K562 (cell line): Measurements from ENCODE around the gene AMBRA1. TPM values are rescaled to one million over a fixed set of nuclear protein-coding genes. Genes with fewer than 3 reads are reported as not detected.

ENCODE experiments used
- ARID1B ChIP-seq: fragments of 450-650 bp; IDR thresholded peaks from 2 replicates; pipeline ENCODE4 v1.6.1; 2016; ENCODE audit warnings: antibody characterized with exemption, mild to moderate bottlenecking, inconsistent platforms
- ARNT ChIP-seq, 2 experiments: fragments of 450-650 bp; IDR thresholded peaks; 2 replicates each; pipeline ENCODE4 v1.6.1; 2016; ENCODE audit warnings: mild to moderate bottlenecking in 1 of 2
- ATF1 ChIP-seq, 2 experiments: fragments of 450-650 bp in 1 of 2; IDR thresholded peaks; 2 replicates each; pipeline ENCODE4 v1.6.1; 2016; ENCODE audit warnings: missing compliant biosample characterization in 1 of 2, missing genetic modification characterization in 1 of 2
- ATF7 ChIP-seq: fragments of 450-650 bp; IDR thresholded peaks from 2 replicates; pipeline ENCODE4 v1.7.1; 2014; ENCODE audit warnings: mild to moderate bottlenecking, moderate library complexity
- BCOR ChIP-seq: fragments of 450-650 bp; IDR thresholded peaks from 2 replicates; pipeline ENCODE4 v1.6.1; 2016
- CEBPB ChIP-seq: fragments of 450-650 bp; IDR thresholded peaks from 2 replicates; pipeline ENCODE4 v1.6.1; 2016; ENCODE audit warnings: missing genetic modification characterization, missing compliant biosample characterization
- CREBBP ChIP-seq: IDR thresholded peaks from one replicate; pipeline ENCODE4 v1.6.1; 2012; ENCODE audit warnings: low read depth, mild to moderate bottlenecking, control low read depth, inconsistent platforms, low read length
- FOSL1 ChIP-seq: fragments of 200-800 bp; sonication (Bioruptor generic); conservative IDR thresholded peaks from 2 replicates; pipeline ENCODE4 v1.6.1; 2016; ENCODE audit warnings: missing genetic modification characterization, missing compliant biosample characterization
- FOXK1 ChIP-seq: sonication (generic); formaldehyde crosslinking; IDR thresholded peaks from 2 replicates; pipeline ENCODE4 v1.8.0; 2022; ENCODE audit warnings: missing genetic modification reagents, mild to moderate bottlenecking, borderline replicate concordance
- HLTF ChIP-seq: fragments of 450-650 bp; IDR thresholded peaks from 2 replicates; pipeline ENCODE4 v1.6.1; 2016
- JUND ChIP-seq, 2 experiments: IDR thresholded peaks; 2 replicates in 1 of 2; 3 replicates in 1 of 2; pipeline ENCODE4 v1.6.1; 2011; ENCODE audit warnings: borderline replicate concordance in 2 of 2, low read depth in 2 of 2, low read length in 2 of 2, improper control_type of control experiment in 1 of 2, missing biosample characterization in 1 of 2, missing genetic modification characterization in 1 of 2, missing genetic modification reagents in 1 of 2
- MTA3 ChIP-seq: fragments of 450-650 bp; formaldehyde crosslinking; IDR thresholded peaks from 2 replicates; pipeline ENCODE4 v1.6.1; 2017; ENCODE audit warnings: mild to moderate bottlenecking, borderline replicate concordance
- RHOXF2B ChIP-seq: fragments of 250-450 bp; sonication (Bioruptor Pico); conservative IDR thresholded peaks from 2 replicates; pipeline ENCODE4 v1.5.1; 2021
- SMARCA4 ChIP-seq: fragments of 450-650 bp; IDR thresholded peaks from 2 replicates; pipeline ENCODE4 v1.6.1; 2016
- TCF7 ChIP-seq: sonication (generic); IDR thresholded peaks from 2 replicates; pipeline ENCODE4 v1.6.1; 2016; ENCODE audit warnings: antibody characterized with exemption, borderline replicate concordance
- THAP7 ChIP-seq: fragments of 250-450 bp; sonication (Bioruptor Pico); IDR thresholded peaks from 2 replicates; pipeline ENCODE4 v1.5.0; 2021
- ZNF583 ChIP-seq: fragments of 250-450 bp; sonication (Bioruptor Pico); IDR thresholded peaks from 2 replicates; pipeline ENCODE4 v1.4.0; 2020
- ZNF699 ChIP-seq: fragments of 250-450 bp; sonication (Bioruptor Pico); IDR thresholded peaks from 2 replicates; pipeline ENCODE4 v1.8.0; 2021; ENCODE audit warnings: mild to moderate bottlenecking, moderate library complexity; ENCODE audit not compliant: insufficient replicate concordance
- ZNF785 ChIP-seq: fragments of 250-450 bp; sonication (Bioruptor Pico); IDR thresholded peaks from 2 replicates; pipeline ENCODE4 v1.4.0; 2020; ENCODE audit warnings: mild to moderate bottlenecking
- polyA plus RNA-seq, 8 experiments: library from polyadenylated mRNA; depleted of rRNA in 4 of 8; stranded (reverse) in 5 of 8; unstranded in 3 of 8; fragments of >200 nt; fragmentation: Nextera tagmentation in 2 of 8; fragmentation: Illumina TruSeq in 1 of 8; extraction: Ambion mirVana in 2 of 8; extraction: Trizol in 1 of 8; gene quantifications; 2 replicates each; pipeline versions ENCODE4 v1.2.1 to v1.2.3, GENCODE V29; 2011 to 2014; ENCODE audit warnings: inconsistent platforms in 1 of 8, missing spikeins in 1 of 8
- total RNA-seq, 7 experiments: library from RNA; depleted of rRNA in 6 of 7; stranded (reverse); fragments of >200 nt in 6 of 7; fragmentation: Illumina TruSeq in 2 of 7; extraction: Trizol in 2 of 7; gene quantifications; 2 replicates each; pipeline versions ENCODE4 v1.2.1 to v1.2.3, GENCODE V29; 2011 to 2021; ENCODE audit warnings: low replicate concordance in 1 of 7
- TF ChIP-seq, protein P1 (sequence below): fragments of 450-650 bp; IDR thresholded peaks from 2 replicates; pipeline ENCODE4 v1.6.1; 2016; ENCODE audit warnings: missing biosample characterization, missing genetic modification characterization
- TF ChIP-seq, protein P2 (sequence below): sonication (generic); IDR thresholded peaks from 2 replicates; pipeline ENCODE4 v1.6.1; 2016
- TF ChIP-seq, protein P3 (sequence below), 2 experiments: fragments of 450-650 bp; conservative IDR thresholded peaks; 2 replicates each; pipeline ENCODE4 v1.6.1; 2017; ENCODE audit warnings: mild to moderate bottlenecking in 2 of 2, moderate library complexity in 2 of 2
- TF ChIP-seq, protein P4 (sequence below): fragments of 450-650 bp; IDR thresholded peaks from 2 replicates; pipeline ENCODE4 v1.6.1; 2017; ENCODE audit warnings: antibody characterized with exemption

AMBRA1 gene
- total and polyA plus RNA-seq, 9 of the 15 experiments (the other 6 are each of a cell fraction or from before 2014, with no cell fraction given), result 0.15 to 24.5 (median 13.0) TPM

DNA sequence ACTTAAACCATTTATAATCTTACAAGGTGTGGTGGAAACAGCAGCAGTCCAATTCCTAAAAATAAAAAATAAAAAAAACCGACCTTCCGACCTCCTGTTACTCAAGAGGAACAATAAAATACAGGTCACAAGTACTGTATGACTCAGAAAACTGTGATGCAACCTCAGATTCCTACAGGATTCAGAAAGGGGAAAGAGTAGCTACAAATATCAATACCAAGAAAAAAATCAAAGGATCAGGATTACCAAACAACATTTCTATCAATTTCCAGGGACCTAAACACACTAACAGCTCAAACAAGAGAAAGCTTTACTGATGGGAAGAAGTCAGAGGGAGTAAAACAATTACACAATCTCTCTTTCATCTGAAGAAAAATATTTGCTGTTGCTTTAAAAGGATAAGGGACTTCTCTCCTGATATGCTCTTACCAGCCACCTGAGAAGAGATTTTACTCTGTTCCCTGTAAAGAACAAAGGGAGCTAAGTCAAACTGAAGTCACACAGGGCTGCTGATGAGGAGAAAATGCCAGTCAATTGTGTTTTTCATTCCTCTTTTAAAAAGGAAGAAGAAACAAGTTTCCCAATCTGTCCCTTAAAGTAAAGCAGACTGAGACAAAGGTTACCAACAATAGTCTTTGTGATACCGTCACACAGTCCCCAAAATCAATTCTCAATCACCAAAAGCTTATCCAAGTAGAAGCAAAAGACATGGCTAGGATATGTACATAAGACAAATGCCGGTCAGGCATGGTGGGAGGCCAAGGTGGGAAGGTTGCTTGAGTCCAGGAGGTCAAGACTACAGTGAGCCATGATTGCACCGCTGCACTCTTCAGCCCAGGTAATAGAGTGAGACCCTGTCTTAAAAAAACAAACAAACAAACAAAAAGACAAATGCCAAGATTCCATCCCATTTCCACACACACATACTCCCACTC lies 39.3 kb downstream of the AMBRA1 start (continued):
- TF ChIP-seq CREBBP, result no peak
- no peak for TF ChIP-seq MTA3
- TF ChIP-seq, protein P1, sequence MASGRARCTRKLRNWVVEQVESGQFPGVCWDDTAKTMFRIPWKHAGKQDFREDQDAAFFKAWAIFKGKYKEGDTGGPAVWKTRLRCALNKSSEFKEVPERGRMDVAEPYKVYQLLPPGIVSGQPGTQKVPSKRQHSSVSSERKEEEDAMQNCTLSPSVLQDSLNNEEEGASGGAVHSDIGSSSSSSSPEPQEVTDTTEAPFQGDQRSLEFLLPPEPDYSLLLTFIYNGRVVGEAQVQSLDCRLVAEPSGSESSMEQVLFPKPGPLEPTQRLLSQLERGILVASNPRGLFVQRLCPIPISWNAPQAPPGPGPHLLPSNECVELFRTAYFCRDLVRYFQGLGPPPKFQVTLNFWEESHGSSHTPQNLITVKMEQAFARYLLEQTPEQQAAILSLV (tag), result peak; percentile 65; the same call in 1 of the 2 replicates
- peak; percentile 97 for TF ChIP-seq CEBPB (tag)
- peak; percentile 84 for TF ChIP-seq ARID1B
- no peak for TF ChIP-seq ZNF699 (CRISPR knock-in tag)
- TF ChIP-seq FOXK1 (CRISPR knock-in tag), result no peak
- peak; percentile 79 for TF ChIP-seq ATF7
- TF ChIP-seq BCOR, result no peak
- no peak for TF ChIP-seq RHOXF2B (CRISPR knock-in tag)
- peak in 1 of 2 experiments; percentile 52; a peak in 1 of 4 replicates for TF ChIP-seq ARNT (IDR thresholded peaks at IDR 0.05)
- TF ChIP-seq, protein P2, sequence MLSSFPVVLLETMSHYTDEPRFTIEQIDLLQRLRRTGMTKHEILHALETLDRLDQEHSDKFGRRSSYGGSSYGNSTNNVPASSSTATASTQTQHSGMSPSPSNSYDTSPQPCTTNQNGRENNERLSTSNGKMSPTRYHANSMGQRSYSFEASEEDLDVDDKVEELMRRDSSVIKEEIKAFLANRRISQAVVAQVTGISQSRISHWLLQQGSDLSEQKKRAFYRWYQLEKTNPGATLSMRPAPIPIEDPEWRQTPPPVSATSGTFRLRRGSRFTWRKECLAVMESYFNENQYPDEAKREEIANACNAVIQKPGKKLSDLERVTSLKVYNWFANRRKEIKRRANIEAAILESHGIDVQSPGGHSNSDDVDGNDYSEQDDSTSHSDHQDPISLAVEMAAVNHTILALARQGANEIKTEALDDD, result no peak
- peak; percentile 98 for TF ChIP-seq FOSL1 (tag)
- TF ChIP-seq HLTF, result no peak
- TF ChIP-seq ZNF785 (CRISPR knock-in tag), result no peak
- TF ChIP-seq, protein P3, sequence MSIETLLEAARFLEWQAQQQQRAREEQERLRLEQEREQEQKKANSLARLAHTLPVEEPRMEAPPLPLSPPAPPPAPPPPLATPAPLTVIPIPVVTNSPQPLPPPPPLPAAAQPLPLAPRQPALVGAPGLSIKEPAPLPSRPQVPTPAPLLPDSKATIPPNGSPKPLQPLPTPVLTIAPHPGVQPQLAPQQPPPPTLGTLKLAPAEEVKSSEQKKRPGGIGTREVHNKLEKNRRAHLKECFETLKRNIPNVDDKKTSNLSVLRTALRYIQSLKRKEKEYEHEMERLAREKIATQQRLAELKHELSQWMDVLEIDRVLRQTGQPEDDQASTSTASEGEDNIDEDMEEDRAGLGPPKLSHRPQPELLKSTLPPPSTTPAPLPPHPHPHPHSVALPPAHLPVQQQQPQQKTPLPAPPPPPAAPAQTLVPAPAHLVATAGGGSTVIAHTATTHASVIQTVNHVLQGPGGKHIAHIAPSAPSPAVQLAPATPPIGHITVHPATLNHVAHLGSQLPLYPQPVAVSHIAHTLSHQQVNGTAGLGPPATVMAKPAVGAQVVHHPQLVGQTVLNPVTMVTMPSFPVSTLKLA (conservative IDR thresholded peaks at IDR 0.05), result no peak
- peak; percentile 92 for TF ChIP-seq SMARCA4
- no peak for TF ChIP-seq THAP7
- no peak for TF ChIP-seq TCF7
- TF ChIP-seq, protein P4, sequence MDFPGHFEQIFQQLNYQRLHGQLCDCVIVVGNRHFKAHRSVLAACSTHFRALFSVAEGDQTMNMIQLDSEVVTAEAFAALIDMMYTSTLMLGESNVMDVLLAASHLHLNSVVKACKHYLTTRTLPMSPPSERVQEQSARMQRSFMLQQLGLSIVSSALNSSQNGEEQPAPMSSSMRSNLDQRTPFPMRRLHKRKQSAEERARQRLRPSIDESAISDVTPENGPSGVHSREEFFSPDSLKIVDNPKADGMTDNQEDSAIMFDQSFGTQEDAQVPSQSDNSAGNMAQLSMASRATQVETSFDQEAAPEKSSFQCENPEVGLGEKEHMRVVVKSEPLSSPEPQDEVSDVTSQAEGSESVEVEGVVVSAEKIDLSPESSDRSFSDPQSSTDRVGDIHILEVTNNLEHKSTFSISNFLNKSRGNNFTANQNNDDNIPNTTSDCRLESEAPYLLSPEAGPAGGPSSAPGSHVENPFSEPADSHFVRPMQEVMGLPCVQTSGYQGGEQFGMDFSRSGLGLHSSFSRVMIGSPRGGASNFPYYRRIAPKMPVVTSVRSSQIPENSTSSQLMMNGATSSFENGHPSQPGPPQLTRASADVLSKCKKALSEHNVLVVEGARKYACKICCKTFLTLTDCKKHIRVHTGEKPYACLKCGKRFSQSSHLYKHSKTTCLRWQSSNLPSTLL, result no peak
- peak; percentile 94 for TF ChIP-seq JUND (IDR thresholded peaks at IDR 0.05; ENCODE audit: borderline replicate concordance, low read depth, low read length)
- peak; percentile 91 for TF ChIP-seq JUND (tag; IDR thresholded peaks at IDR 0.05; ENCODE audit: borderline replicate concordance, low read depth, low read length)
- no peak for TF ChIP-seq ZNF583
- no peak for TF ChIP-seq ATF1 (CRISPR knock-in tag; IDR thresholded peaks at IDR 0.05)
- no peak for TF ChIP-seq ATF1 (tag; IDR thresholded peaks at IDR 0.05)
